HepG2 (cell line): Measurements from ENCODE around the gene TMEM107. TPM values are rescaled to one million over a fixed set of nuclear protein-coding genes. Genes with fewer than 3 reads are reported as not detected.

ENCODE experiments used
- BHLHE40 ChIP-seq: IDR thresholded peaks from 2 replicates; pipeline ENCODE4 v1.6.1; 2011; ENCODE audit warnings: low read length, improper control_type of control experiment
- HDAC2 ChIP-seq: sonication (generic); formaldehyde crosslinking; IDR thresholded peaks from 2 replicates; pipeline ENCODE4 v1.4.0; 2020; ENCODE audit warnings: missing genetic modification reagents
- HIVEP1 ChIP-seq: sonication (generic); formaldehyde crosslinking; IDR thresholded peaks from 2 replicates; pipeline ENCODE4 v1.4.0; 2020; ENCODE audit warnings: mild to moderate bottlenecking, missing genetic modification reagents
- HMG20B ChIP-seq: conservative IDR thresholded peaks from 2 replicates; pipeline ENCODE4 v1.6.1; 2016; ENCODE audit warnings: missing genetic modification reagents, missing compliant biosample characterization
- KDM5A ChIP-seq: fragments of 200-600 bp; sonication (generic); IDR thresholded peaks from 2 replicates; pipeline ENCODE4 v1.7.0; 2018; ENCODE audit warnings: antibody characterized with exemption, mild to moderate bottlenecking, low read length, borderline replicate concordance
- KLF11 ChIP-seq: IDR thresholded peaks from 2 replicates; pipeline ENCODE4 v1.6.1; 2016; ENCODE audit warnings: missing compliant biosample characterization
- MATR3 ChIP-seq: sonication (generic); formaldehyde crosslinking; IDR thresholded peaks from 2 replicates; pipeline ENCODE4 v1.4.0; 2020; ENCODE audit warnings: missing genetic modification reagents
- MTA1 ChIP-seq: sonication (generic); formaldehyde crosslinking; IDR thresholded peaks from 2 replicates; pipeline ENCODE4 v1.4.0; 2020; ENCODE audit warnings: missing genetic modification reagents, mild to moderate bottlenecking, borderline replicate concordance
- NFIB ChIP-seq: sonication (generic); formaldehyde crosslinking; IDR thresholded peaks from 2 replicates; pipeline ENCODE4 v1.9.0; 2021; ENCODE audit warnings: missing genetic modification reagents, mild to moderate bottlenecking, borderline replicate concordance
- NRL ChIP-seq: sonication (generic); formaldehyde crosslinking; IDR thresholded peaks from 2 replicates; pipeline ENCODE4 v1.5.0; 2020; ENCODE audit warnings: missing genetic modification reagents, mild to moderate bottlenecking, moderate library complexity, borderline replicate concordance
- ONECUT2 ChIP-seq: sonication (generic); formaldehyde crosslinking; IDR thresholded peaks from 2 replicates; pipeline ENCODE4 v1.4.0; 2020; ENCODE audit warnings: missing genetic modification reagents
- SETDB1 ChIP-seq: sonication (generic); formaldehyde crosslinking; IDR thresholded peaks from 2 replicates; pipeline ENCODE4 v1.5.1; 2020; ENCODE audit warnings: missing genetic modification reagents, mild to moderate bottlenecking, borderline replicate concordance
- STAG1 ChIP-seq: sonication (generic); formaldehyde crosslinking; IDR thresholded peaks from 2 replicates; pipeline ENCODE4 v1.4.0; 2020; ENCODE audit warnings: missing genetic modification reagents
- TBX2 ChIP-seq: sonication (generic); formaldehyde crosslinking; IDR thresholded peaks from 2 replicates; pipeline ENCODE4 v1.5.0; 2020; ENCODE audit warnings: missing genetic modification reagents, mild to moderate bottlenecking, borderline replicate concordance
- ZBTB8A ChIP-seq: sonication (generic); formaldehyde crosslinking; IDR thresholded peaks from 2 replicates; pipeline ENCODE4 v1.4.0; 2020; ENCODE audit warnings: mild to moderate bottlenecking, low read depth, missing genetic modification reagents, borderline replicate concordance
- ZFP90 ChIP-seq: sonication (generic); formaldehyde crosslinking; IDR thresholded peaks from 2 replicates; pipeline ENCODE4 v1.8.0; 2022; ENCODE audit warnings: missing genetic modification reagents, mild to moderate bottlenecking, inconsistent platforms, borderline replicate concordance
- ZMYM4 ChIP-seq: sonication (generic); formaldehyde crosslinking; IDR thresholded peaks from 2 replicates; pipeline ENCODE4 v1.8.1; 2023; ENCODE audit warnings: mild to moderate bottlenecking, missing genetic modification reagents
- ZNF432 ChIP-seq: sonication (generic); formaldehyde crosslinking; IDR thresholded peaks from 2 replicates; pipeline ENCODE4 v1.5.0; 2020; ENCODE audit warnings: missing genetic modification reagents, mild to moderate bottlenecking, borderline replicate concordance
- ZNF577 ChIP-seq: sonication (generic); formaldehyde crosslinking; IDR thresholded peaks from 2 replicates; pipeline ENCODE4 v1.4.0; 2020; ENCODE audit warnings: mild to moderate bottlenecking, low read depth, missing genetic modification reagents, borderline replicate concordance
- ZNF766 ChIP-seq: sonication (generic); formaldehyde crosslinking; IDR thresholded peaks from 2 replicates; pipeline ENCODE4 v1.5.0; 2020; ENCODE audit warnings: missing genetic modification reagents, borderline replicate concordance
- ZNF850 ChIP-seq: sonication (generic); formaldehyde crosslinking; conservative IDR thresholded peaks from 2 replicates; pipeline ENCODE4 v1.9.0; 2021; ENCODE audit warnings: mild to moderate bottlenecking, missing genetic modification reagents
- ZSCAN12 ChIP-seq: sonication (generic); formaldehyde crosslinking; IDR thresholded peaks from 2 replicates; pipeline ENCODE4 v1.9.0; 2021; ENCODE audit warnings: mild to moderate bottlenecking, missing genetic modification reagents
- polyA plus RNA-seq, 8 experiments: library from polyadenylated mRNA; depleted of rRNA in 3 of 8; stranded (reverse) in 7 of 8; unstranded in 1 of 8; fragments of >200 nt; fragmentation: Illumina TruSeq in 4 of 8; extraction: Trizol in 4 of 8; gene quantifications; 2 replicates each; pipeline versions ENCODE4 v1.2.1 to v1.2.3, GENCODE V29; 2011 to 2016; ENCODE audit warnings: low read depth in 4 of 8, missing spikeins in 1 of 8, mixed read lengths in 1 of 8; ENCODE audit not compliant: insufficient read depth in 1 of 8
- total RNA-seq, 5 experiments: library from RNA; depleted of rRNA; stranded (reverse); fragments of >200 nt; fragmentation: Illumina TruSeq; extraction: Trizol; gene quantifications; 2 replicates each; pipeline ENCODE4 v1.2.3, GENCODE V29; 2016; ENCODE audit warnings: low read depth in 1 of 5
- TF ChIP-seq, protein P1 (sequence below): sonication (generic); formaldehyde crosslinking; IDR thresholded peaks from 2 replicates; pipeline ENCODE4 v1.4.0; 2020; ENCODE audit warnings: missing genetic modification reagents, borderline replicate concordance
- TF ChIP-seq, protein P2 (sequence below): sonication (generic); formaldehyde crosslinking; IDR thresholded peaks from 2 replicates; pipeline ENCODE4 v1.8.0; 2022; ENCODE audit warnings: mild to moderate bottlenecking, missing genetic modification reagents, borderline replicate concordance
- TF ChIP-seq, protein P3 (sequence below), 2 experiments: fragments of 450-650 bp in 1 of 2; sonication (generic) in 1 of 2; formaldehyde crosslinking; IDR thresholded peaks; 2 replicates each; pipeline versions ENCODE4 v1.5.0 to v1.8.0; 2020 to 2022; ENCODE audit warnings: mild to moderate bottlenecking in 1 of 2, missing genetic modification reagents in 1 of 2

TMEM107 gene
- total and polyA plus RNA-seq, 2 of the 13 experiments (the other 11 are each of a cell fraction or from before 2014, with no cell fraction given): 7.2 to 15.3 TPM

DNA sequence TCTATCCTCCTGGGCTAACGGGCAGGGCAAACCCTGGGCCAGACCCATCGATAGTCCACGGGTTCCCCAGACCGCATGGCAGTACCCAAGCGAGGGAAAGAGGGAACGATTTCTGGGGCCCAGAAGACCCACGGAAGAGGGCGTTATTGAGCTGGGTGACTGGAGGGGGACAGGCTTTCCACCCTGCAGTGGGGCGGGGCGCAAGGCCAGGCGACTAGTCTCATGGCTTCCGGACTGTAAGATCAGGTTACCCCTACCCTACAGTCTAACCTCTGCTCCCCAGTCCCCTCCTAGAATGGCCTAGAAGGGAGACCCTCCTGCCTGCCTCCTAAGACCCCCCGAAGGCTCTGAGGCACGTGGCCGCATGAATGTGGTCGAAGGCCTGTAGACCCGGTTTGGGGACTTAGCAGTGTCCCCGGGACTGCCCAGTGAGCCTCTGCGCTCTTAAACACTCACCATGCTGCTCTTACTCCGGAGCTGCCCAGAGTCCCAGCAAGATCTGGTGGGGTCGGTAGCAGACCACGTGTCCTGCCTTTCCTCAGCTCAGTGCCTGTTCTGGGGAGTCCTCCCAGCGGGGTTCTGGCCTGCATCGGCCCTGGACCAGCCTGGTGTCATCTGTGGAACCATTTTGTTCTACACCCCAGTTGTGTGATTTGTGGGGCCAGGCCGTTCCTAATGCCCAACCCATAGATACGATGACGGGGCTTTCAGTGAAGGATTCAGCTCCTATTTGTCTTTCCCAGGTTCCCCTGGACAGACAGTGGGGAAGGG lies 47.4 kb upstream of the TMEM107 start (continued):
- no peak; the same call in 1 of the 2 replicates for TF ChIP-seq ZFP90 (CRISPR knock-in tag)
- peak; percentile 72 for TF ChIP-seq STAG1 (CRISPR knock-in tag)
- no peak for TF ChIP-seq ZNF766 (CRISPR knock-in tag)
- TF ChIP-seq HMG20B (CRISPR knock-in tag): no peak
- TF ChIP-seq SETDB1 (CRISPR knock-in tag): no peak
- no peak for TF ChIP-seq ONECUT2 (CRISPR knock-in tag)
- no peak for TF ChIP-seq HIVEP1 (CRISPR knock-in tag)
- no peak for TF ChIP-seq ZMYM4 (CRISPR knock-in tag)
- TF ChIP-seq HDAC2 (CRISPR knock-in tag): no peak
- no peak for TF ChIP-seq ZBTB8A
- TF ChIP-seq, protein P1, sequence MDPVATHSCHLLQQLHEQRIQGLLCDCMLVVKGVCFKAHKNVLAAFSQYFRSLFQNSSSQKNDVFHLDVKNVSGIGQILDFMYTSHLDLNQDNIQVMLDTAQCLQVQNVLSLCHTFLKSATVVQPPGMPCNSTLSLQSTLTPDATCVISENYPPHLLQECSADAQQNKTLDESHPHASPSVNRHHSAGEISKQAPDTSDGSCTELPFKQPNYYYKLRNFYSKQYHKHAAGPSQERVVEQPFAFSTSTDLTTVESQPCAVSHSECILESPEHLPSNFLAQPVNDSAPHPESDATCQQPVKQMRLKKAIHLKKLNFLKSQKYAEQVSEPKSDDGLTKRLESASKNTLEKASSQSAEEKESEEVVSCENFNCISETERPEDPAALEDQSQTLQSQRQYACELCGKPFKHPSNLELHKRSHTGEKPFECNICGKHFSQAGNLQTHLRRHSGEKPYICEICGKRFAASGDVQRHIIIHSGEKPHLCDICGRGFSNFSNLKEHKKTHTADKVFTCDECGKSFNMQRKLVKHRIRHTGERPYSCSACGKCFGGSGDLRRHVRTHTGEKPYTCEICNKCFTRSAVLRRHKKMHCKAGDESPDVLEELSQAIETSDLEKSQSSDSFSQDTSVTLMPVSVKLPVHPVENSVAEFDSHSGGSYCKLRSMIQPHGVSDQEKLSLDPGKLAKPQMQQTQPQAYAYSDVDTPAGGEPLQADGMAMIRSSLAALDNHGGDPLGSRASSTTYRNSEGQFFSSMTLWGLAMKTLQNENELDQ: no peak
- TF ChIP-seq ZNF577 (CRISPR knock-in tag): no peak
- no peak for TF ChIP-seq ZNF432 (CRISPR knock-in tag)
- no peak for TF ChIP-seq KLF11 (CRISPR knock-in tag)
- no peak for TF ChIP-seq ZSCAN12 (CRISPR knock-in tag)
- no peak for TF ChIP-seq MTA1 (CRISPR knock-in tag)
- no peak for TF ChIP-seq NFIB
- TF ChIP-seq BHLHE40: no peak
- TF ChIP-seq KDM5A: peak; percentile 62; the same call in 1 of the 2 replicates
- TF ChIP-seq MATR3 (CRISPR knock-in tag): no peak
- TF ChIP-seq ZNF850 (CRISPR knock-in tag): 0 out of 2 replicates have a peak, but pooled peaks have one; percentile 25
- TF ChIP-seq, protein P2, sequence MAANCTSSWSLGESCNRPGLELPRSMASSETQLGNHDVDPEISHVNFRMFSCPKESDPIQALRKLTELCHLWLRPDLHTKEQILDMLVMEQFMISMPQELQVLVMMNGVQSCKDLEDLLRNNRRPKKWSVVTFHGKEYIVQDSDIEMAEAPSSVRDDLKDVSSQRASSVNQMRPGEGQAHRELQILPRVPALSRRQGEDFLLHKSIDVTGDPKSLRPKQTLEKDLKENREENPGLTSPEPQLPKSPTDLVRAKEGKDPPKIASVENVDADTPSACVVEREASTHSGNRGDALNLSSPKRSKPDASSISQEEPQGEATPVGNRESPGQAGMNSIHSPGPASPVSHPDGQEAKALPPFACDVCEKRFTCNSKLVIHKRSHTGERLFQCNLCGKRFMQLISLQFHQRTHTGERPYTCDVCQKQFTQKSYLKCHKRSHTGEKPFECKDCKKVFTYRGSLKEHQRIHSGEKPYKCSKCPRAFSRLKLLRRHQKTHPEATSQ (CRISPR knock-in tag): no peak
- TF ChIP-seq, protein P3, sequence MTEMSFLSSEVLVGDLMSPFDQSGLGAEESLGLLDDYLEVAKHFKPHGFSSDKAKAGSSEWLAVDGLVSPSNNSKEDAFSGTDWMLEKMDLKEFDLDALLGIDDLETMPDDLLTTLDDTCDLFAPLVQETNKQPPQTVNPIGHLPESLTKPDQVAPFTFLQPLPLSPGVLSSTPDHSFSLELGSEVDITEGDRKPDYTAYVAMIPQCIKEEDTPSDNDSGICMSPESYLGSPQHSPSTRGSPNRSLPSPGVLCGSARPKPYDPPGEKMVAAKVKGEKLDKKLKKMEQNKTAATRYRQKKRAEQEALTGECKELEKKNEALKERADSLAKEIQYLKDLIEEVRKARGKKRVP (CRISPR knock-in tag; IDR thresholded peaks at IDR 0.05): no peak; a peak in 1 of 4 replicates
- TF ChIP-seq NRL (CRISPR knock-in tag): no peak; the same call in 1 of the 2 replicates
- TF ChIP-seq TBX2: no peak; the same call in 1 of the 2 replicates
